ENCODE data around the gene ZNF674.

ZNF674 gene

DNA sequence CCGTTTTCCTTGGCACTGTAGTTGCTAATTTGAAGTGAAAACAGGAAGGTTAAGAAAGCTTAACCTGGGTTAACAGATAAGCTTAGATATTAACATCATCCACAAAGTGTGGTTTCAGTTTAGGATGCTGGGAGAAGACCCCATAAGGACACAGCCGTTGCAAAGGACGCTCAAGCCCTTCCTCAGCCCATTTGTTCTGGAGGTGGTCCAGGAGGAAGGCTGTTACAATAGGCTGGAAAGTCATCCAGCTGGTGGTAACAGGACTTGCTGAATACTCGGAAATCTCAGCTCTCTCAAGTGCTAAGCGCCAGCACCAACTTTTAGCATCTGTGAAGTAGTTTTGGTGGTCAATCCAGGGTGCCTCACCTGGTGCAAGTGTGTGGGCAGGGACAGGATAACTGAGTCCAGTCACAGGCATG, 42.5 kb upstream of the ZNF674 start:
- no peak overlapping the region for H3K4me2 ChIP-seq (ENCODE audit: insufficient read depth, low read length)
- no peaks in the 10 kb centered on the region for H3K9me3 ChIP-seq (ENCODE audit: insufficient read depth, low read length, severe bottlenecking)
- H3K79me2 ChIP-seq (ENCODE audit: insufficient read depth, low read length), result no peaks in the 10 kb centered on the region
- no peak overlapping the region for H3K9ac ChIP-seq (ENCODE audit: low read depth, low read length)
- peaks cover 9% of the 10 kb centered on the region for H3K4me1 ChIP-seq (ENCODE audit: insufficient read depth, low read length)
- no peak for TF ChIP-seq EZH2 (IDR thresholded peaks at IDR 0.05; ENCODE audit: borderline replicate concordance, low read depth, low read length, severe bottlenecking)
- TF ChIP-seq, protein P1, sequence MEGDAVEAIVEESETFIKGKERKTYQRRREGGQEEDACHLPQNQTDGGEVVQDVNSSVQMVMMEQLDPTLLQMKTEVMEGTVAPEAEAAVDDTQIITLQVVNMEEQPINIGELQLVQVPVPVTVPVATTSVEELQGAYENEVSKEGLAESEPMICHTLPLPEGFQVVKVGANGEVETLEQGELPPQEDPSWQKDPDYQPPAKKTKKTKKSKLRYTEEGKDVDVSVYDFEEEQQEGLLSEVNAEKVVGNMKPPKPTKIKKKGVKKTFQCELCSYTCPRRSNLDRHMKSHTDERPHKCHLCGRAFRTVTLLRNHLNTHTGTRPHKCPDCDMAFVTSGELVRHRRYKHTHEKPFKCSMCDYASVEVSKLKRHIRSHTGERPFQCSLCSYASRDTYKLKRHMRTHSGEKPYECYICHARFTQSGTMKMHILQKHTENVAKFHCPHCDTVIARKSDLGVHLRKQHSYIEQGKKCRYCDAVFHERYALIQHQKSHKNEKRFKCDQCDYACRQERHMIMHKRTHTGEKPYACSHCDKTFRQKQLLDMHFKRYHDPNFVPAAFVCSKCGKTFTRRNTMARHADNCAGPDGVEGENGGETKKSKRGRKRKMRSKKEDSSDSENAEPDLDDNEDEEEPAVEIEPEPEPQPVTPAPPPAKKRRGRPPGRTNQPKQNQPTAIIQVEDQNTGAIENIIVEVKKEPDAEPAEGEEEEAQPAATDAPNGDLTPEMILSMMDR (IDR thresholded peaks at IDR 0.05; ENCODE audit: borderline replicate concordance, extremely low read depth, low read length, poor library complexity, severe bottlenecking), result no peak
- no peak for DNase-seq
- H3K27ac ChIP-seq (ENCODE audit: low read length), result no peak overlapping the region
- H4K20me1 ChIP-seq (ENCODE audit: insufficient read depth, low read length), result no peaks in the 10 kb centered on the region
- ATAC-seq (ENCODE audit: insufficient read depth, low read depth), result no peak
- H3K27me3 ChIP-seq (ENCODE audit: insufficient read depth, low read length, poor library complexity), result no peaks in the 10 kb centered on the region
- H2AFZ ChIP-seq (ENCODE audit: low read depth, low read length), result no peak overlapping the region
- no peaks in the 10 kb centered on the region for H3K36me3 ChIP-seq (ENCODE audit: insufficient read depth, low read length)
- H3K4me3 ChIP-seq (ENCODE audit: low read depth in 1 of 2, low read length in 2 of 2), result no peak overlapping the region

DNA sequence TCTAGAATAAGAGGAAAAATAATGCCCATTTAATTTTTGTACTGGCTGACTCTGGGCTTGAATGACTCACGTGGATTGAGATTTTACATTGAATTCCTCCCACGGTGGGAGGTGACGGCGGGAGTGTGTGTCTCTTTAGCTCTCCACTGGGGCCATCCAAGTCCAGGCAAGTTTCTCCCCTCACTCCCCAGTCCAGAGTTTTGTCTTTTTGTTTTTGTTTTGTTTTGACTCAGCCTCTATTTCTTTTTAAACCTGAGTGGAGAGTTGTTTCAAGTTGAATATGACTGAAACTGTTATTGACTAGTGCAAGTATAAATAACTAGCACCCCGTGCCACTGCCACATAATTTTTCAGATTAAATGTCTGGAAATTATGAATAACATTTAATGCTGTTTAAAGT, 41.9 kb upstream of the ZNF674 start:
- no peaks in the 10 kb centered on the region for H4K20me1 ChIP-seq (ENCODE audit: insufficient read depth, low read length)
- H3K27ac ChIP-seq (ENCODE audit: low read length), result no peak overlapping the region
- no peaks in the 10 kb centered on the region for H3K9me3 ChIP-seq (ENCODE audit: insufficient read depth, low read length, severe bottlenecking)
- H3K4me1 ChIP-seq (ENCODE audit: insufficient read depth, low read length), result peaks cover 9% of the 10 kb centered on the region
- H3K79me2 ChIP-seq (ENCODE audit: insufficient read depth, low read length), result no peaks in the 10 kb centered on the region
- no peak for ATAC-seq (ENCODE audit: insufficient read depth, low read depth)
- no peaks in the 10 kb centered on the region for H3K36me3 ChIP-seq (ENCODE audit: insufficient read depth, low read length)
- TF ChIP-seq EZH2 (IDR thresholded peaks at IDR 0.05; ENCODE audit: borderline replicate concordance, low read depth, low read length, severe bottlenecking), result no peak
- TF ChIP-seq, protein P1 (IDR thresholded peaks at IDR 0.05; ENCODE audit: borderline replicate concordance, extremely low read depth, low read length, poor library complexity, severe bottlenecking), result no peak
- DNase-seq, result no peak
- H3K9ac ChIP-seq (ENCODE audit: low read depth, low read length), result no peak overlapping the region
- H3K4me2 ChIP-seq (ENCODE audit: insufficient read depth, low read length), result no peak overlapping the region
- H2AFZ ChIP-seq (ENCODE audit: low read depth, low read length), result no peak overlapping the region
- H3K27me3 ChIP-seq (ENCODE audit: insufficient read depth, low read length, poor library complexity), result no peaks in the 10 kb centered on the region
- no peak overlapping the region for H3K4me3 ChIP-seq (ENCODE audit: low read depth in 1 of 2, low read length in 2 of 2)

DNA sequence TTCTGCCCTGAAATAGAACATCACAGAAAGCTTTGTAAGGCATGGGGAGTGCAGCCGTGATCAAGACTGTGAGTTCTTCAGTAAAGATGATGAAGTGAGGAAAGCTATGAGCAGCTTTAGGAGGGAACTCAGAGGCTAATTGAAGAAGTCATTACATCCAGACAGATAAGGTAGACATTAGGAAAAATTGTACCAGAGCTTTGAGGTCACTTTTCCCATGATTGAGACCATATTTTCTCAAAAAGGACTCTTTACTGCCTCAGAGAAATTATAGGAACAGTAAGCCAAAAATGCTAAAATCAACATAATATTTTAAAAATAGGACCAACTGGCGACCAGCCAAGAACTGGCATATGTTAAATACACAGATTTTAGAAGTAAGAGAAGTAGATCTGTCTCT, 39.5 kb upstream of the ZNF674 start:
- no peaks in the 10 kb centered on the region for H3K79me2 ChIP-seq (ENCODE audit: insufficient read depth, low read length)
- H3K36me3 ChIP-seq (ENCODE audit: insufficient read depth, low read length), result no peaks in the 10 kb centered on the region
- no peak overlapping the region for H2AFZ ChIP-seq (ENCODE audit: low read depth, low read length)
- H3K9me3 ChIP-seq (ENCODE audit: insufficient read depth, low read length, severe bottlenecking), result no peaks in the 10 kb centered on the region
- no peak for TF ChIP-seq EZH2 (IDR thresholded peaks at IDR 0.05; ENCODE audit: borderline replicate concordance, low read depth, low read length, severe bottlenecking)
- TF ChIP-seq, protein P1 (IDR thresholded peaks at IDR 0.05; ENCODE audit: borderline replicate concordance, extremely low read depth, low read length, poor library complexity, severe bottlenecking), result no peak
- no peak overlapping the region for H3K27ac ChIP-seq (ENCODE audit: low read length)
- no peaks in the 10 kb centered on the region for H3K27me3 ChIP-seq (ENCODE audit: insufficient read depth, low read length, poor library complexity)
- H3K4me2 ChIP-seq (ENCODE audit: insufficient read depth, low read length), result no peak overlapping the region
- ATAC-seq (ENCODE audit: insufficient read depth, low read depth), result no peak
- H3K9ac ChIP-seq (ENCODE audit: low read depth, low read length), result no peak overlapping the region
- peaks cover 9% of the 10 kb centered on the region for H3K4me1 ChIP-seq (ENCODE audit: insufficient read depth, low read length)
- DNase-seq, result no peak
- H4K20me1 ChIP-seq (ENCODE audit: insufficient read depth, low read length), result no peaks in the 10 kb centered on the region
- no peak overlapping the region for H3K4me3 ChIP-seq (ENCODE audit: low read depth in 1 of 2, low read length in 2 of 2)

DNA sequence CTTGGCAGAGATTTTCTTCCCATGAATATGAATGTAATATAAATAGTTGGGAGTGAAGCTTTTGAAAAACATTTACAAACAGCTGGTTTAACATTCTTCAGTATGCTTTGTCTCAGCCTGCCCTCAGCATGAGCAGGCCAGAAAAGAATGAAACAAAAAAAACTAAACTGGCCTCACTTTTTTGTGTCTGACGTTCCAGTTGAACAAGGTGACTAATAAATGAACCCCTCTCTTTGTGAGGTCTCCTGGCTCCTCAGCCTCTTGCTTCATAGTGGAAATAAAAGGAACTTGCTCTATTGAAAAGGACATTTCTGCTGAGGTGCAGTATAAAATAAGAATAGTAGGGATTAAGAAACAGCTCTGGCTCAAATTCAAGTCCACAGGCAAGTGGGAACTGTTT, 37.7 kb upstream of the ZNF674 start:
- Histone ChIP-seq H3K36me3 (ENCODE audit: insufficient read depth, low read length) (no peaks in the 10 kb centered on the region), H3K9ac (ENCODE audit: low read depth, low read length) (no peak overlapping the region), H3K4me2 (ENCODE audit: insufficient read depth, low read length) (no peak overlapping the region), H3K9me3 (ENCODE audit: insufficient read depth, low read length, severe bottlenecking) (no peaks in the 10 kb centered on the region), H3K27me3 (ENCODE audit: insufficient read depth, low read length, poor library complexity) (no peaks in the 10 kb centered on the region), H4K20me1 (ENCODE audit: insufficient read depth, low read length) (no peaks in the 10 kb centered on the region), H3K4me3 (ENCODE audit: low read depth in 1 of 2, low read length in 2 of 2) (no peak overlapping the region), H3K79me2 (ENCODE audit: insufficient read depth, low read length) (no peaks in the 10 kb centered on the region), H2AFZ (ENCODE audit: low read depth, low read length) (no peak overlapping the region), H3K4me1 (ENCODE audit: insufficient read depth, low read length) (peaks cover 3% of the 10 kb centered on the region), H3K27ac (ENCODE audit: low read length) (no peak overlapping the region)
- no peak for TF ChIP-seq EZH2 (IDR thresholded peaks at IDR 0.05; ENCODE audit: borderline replicate concordance, low read depth, low read length, severe bottlenecking)
- TF ChIP-seq, protein P1 (IDR thresholded peaks at IDR 0.05; ENCODE audit: borderline replicate concordance, extremely low read depth, low read length, poor library complexity, severe bottlenecking), result no peak
- ATAC-seq (ENCODE audit: insufficient read depth, low read depth) (no peak), DNase-seq (no peak)

Measured in DND-41 (cell line).